GM12878 (cell line): Measurements from ENCODE around the gene TIGD1. TPM values are rescaled to one million over a fixed set of nuclear protein-coding genes. Genes with fewer than 3 reads are reported as not detected.

Experiments
- EP300 ChIP-seq, 2 experiments: fragments of 150-350 bp in 1 of 2; IDR thresholded peaks; 2 replicates each; pipeline ENCODE4 v1.6.1; 2011 to 2012; ENCODE audit warnings: low read depth in 2 of 2, low read length in 2 of 2, borderline replicate concordance in 1 of 2, improper control_type of control experiment in 1 of 2, inconsistent platforms in 1 of 2; ENCODE audit not compliant: control insufficient read depth in 1 of 2
- HCFC1 ChIP-seq: fragments of 150-350 bp; IDR thresholded peaks from 2 replicates; pipeline ENCODE4 v1.6.1; 2014; ENCODE audit warnings: low read length
- polyA plus RNA-seq, 11 experiments: library from polyadenylated mRNA; depleted of rRNA in 4 of 11; unstranded in 6 of 11; stranded (reverse) in 5 of 11; fragments of >200 nt; fragmentation: Nextera tagmentation in 4 of 11; fragmentation: Illumina TruSeq in 1 of 11; extraction: Ambion mirVana in 4 of 11; extraction: Trizol in 1 of 11; gene quantifications; 1 replicate in 1 of 11; 2 replicates in 10 of 11; pipeline versions ENCODE4 v1.2.1 to v1.2.3, GENCODE V29; 2011 to 2016; ENCODE audit warnings: inconsistent platforms in 2 of 11, missing spikeins in 2 of 11, low read depth in 1 of 11
- total RNA-seq, 4 experiments: library from RNA; depleted of rRNA in 3 of 4; stranded (reverse); fragments of >200 nt in 3 of 4; fragmentation: Illumina TruSeq in 1 of 4; extraction: Trizol in 1 of 4; gene quantifications; 2 replicates each; pipeline versions ENCODE4 v1.2.1 to v1.2.3, GENCODE V29; 2013 to 2021
- TF ChIP-seq, protein P1 (sequence below): fragments of 450-650 bp; conservative IDR thresholded peaks from 2 replicates; pipeline ENCODE4 v1.6.1; 2017; ENCODE audit warnings: mild to moderate bottlenecking, moderate library complexity
- TF ChIP-seq, protein P2 (sequence below): IDR thresholded peaks from 2 replicates; pipeline ENCODE4 v1.6.1; 2012; ENCODE audit warnings: improper control_type of control experiment, low read depth, low read length; ENCODE audit not compliant: insufficient replicate concordance

TIGD1 gene
- total and polyA plus RNA-seq, 10 of the 15 experiments (the other 5 are each of a cell fraction or from before 2014, with no cell fraction given): 1.4 to 8.4 (median 5.6) TPM

DNA sequence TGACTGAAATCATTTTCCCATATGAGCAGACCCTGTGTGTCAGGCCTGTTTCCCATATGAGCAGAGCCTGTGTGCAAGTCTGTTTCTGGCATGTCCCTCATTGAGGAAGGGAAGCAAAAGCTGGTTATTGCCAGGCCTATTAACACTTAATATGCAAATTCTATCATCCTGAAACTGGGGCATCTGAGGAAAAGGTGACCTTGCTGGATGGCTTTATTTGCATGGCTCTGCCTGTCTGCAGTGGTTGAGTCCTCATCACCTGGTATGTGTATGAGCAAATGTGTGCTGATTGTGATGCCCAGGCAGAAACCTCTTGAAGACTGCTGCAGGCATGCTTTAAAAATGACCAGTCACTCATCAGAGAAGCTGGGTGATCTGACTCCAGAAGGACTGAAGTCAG is 31.4 kb upstream of the TIGD1 start (continued):
- TF ChIP-seq, protein P1, sequence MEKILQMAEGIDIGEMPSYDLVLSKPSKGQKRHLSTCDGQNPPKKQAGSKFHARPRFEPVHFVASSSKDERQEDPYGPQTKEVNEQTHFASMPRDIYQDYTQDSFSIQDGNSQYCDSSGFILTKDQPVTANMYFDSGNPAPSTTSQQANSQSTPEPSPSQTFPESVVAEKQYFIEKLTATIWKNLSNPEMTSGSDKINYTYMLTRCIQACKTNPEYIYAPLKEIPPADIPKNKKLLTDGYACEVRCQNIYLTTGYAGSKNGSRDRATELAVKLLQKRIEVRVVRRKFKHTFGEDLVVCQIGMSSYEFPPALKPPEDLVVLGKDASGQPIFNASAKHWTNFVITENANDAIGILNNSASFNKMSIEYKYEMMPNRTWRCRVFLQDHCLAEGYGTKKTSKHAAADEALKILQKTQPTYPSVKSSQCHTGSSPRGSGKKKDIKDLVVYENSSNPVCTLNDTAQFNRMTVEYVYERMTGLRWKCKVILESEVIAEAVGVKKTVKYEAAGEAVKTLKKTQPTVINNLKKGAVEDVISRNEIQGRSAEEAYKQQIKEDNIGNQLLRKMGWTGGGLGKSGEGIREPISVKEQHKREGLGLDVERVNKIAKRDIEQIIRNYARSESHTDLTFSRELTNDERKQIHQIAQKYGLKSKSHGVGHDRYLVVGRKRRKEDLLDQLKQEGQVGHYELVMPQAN: no peak
- TF ChIP-seq EP300 (IDR thresholded peaks at IDR 0.05; ENCODE audit: borderline replicate concordance in 1 of 2, control insufficient read depth in 1 of 2, low read depth in 2 of 2, low read length in 2 of 2) (no peak), HCFC1 (no peak)
- TF ChIP-seq, protein P2, sequence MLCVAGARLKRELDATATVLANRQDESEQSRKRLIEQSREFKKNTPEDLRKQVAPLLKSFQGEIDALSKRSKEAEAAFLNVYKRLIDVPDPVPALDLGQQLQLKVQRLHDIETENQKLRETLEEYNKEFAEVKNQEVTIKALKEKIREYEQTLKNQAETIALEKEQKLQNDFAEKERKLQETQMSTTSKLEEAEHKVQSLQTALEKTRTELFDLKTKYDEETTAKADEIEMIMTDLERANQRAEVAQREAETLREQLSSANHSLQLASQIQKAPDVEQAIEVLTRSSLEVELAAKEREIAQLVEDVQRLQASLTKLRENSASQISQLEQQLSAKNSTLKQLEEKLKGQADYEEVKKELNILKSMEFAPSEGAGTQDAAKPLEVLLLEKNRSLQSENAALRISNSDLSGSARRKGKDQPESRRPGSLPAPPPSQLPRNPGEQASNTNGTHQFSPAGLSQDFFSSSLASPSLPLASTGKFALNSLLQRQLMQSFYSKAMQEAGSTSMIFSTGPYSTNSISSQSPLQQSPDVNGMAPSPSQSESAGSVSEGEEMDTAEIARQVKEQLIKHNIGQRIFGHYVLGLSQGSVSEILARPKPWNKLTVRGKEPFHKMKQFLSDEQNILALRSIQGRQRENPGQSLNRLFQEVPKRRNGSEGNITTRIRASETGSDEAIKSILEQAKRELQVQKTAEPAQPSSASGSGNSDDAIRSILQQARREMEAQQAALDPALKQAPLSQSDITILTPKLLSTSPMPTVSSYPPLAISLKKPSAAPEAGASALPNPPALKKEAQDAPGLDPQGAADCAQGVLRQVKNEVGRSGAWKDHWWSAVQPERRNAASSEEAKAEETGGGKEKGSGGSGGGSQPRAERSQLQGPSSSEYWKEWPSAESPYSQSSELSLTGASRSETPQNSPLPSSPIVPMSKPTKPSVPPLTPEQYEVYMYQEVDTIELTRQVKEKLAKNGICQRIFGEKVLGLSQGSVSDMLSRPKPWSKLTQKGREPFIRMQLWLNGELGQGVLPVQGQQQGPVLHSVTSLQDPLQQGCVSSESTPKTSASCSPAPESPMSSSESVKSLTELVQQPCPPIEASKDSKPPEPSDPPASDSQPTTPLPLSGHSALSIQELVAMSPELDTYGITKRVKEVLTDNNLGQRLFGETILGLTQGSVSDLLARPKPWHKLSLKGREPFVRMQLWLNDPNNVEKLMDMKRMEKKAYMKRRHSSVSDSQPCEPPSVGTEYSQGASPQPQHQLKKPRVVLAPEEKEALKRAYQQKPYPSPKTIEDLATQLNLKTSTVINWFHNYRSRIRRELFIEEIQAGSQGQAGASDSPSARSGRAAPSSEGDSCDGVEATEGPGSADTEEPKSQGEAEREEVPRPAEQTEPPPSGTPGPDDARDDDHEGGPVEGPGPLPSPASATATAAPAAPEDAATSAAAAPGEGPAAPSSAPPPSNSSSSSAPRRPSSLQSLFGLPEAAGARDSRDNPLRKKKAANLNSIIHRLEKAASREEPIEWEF: no peak
- TF ChIP-seq, all 136 proteins: peak for 0
